ENCODE results near the gene CCL19.

Gene CCL19

GRCh38 chr9:34701769-34702736 is 11.0 kb upstream of the CCL19 start:
- H3K27ac ChIP-seq, result peak overlapping the region in 2 of 11 experiments; percentile 1 to 29; a peak in 1 of 22 replicates
- H4K20me1 ChIP-seq, result no peaks in the 10 kb centered on the region
- no peaks in the 10 kb centered on the region for H3K36me3 ChIP-seq
- H3K4me2 ChIP-seq, result peak overlapping the region; percentile 93 to 100 (median 96)
- peaks cover 0 to 11% (median 8%) of the 10 kb centered on the region in 10 experiments; a peak in 10 of 20 replicates for H3K4me1 ChIP-seq
- H3K27me3 ChIP-seq, result peaks cover 21 to 40% (median 30%) of the 10 kb centered on the region in 11 experiments
- no peak for TF ChIP-seq Cebpa-rat (IDR thresholded peaks at IDR 0.05)
- no peaks in the 10 kb centered on the region for H3K9me3 ChIP-seq (replicated peaks in 1 of 11)
- H3K9ac ChIP-seq, result peak overlapping the region; percentile 44 to 74 (median 65); a peak in 20 of 22 replicates
- H3K4me3 ChIP-seq, result peak overlapping the region; percentile 60 to 78 (median 68)

DNA sequence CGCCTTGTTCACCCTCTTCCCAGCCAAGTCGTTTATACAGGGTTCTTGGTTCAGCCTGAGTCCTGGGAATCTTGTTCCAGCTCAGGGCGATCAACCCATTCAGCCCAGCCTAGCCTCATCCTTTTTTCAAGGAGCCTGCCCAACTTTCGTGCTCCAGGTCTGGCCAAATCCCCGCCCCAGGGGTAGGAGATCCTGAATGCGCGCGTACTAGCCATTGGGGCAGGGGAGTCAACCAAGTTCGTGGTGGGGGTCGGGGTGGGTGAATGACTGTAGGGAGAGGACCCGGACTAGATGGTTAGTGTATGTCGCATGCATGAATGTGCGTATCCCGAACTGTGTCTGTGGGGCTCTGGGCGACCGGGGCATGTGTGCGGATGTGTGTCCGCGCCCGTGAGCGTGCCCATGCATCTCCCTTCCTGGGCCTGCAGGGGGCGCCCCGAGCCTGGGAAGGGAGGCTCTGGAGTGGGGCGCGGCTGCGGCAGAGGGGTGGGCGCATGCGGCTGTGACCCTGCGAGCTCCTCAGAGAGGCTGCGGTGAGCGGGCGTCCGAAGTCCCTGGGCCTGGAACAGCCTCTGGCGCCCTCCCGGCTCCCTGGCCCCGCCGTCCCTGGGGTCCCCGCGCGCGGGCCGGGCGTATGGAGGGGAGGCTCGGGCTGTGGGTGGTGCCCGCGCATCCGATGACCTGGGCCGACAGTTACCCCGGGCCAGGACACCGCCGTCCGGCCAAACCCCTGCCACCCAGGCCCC is 10.1 kb upstream of the CCL19 start:
- peak overlapping the region; percentile 93 to 100 (median 96) for H3K4me2 ChIP-seq

GRCh38 chr9:34694811-34695210 is 3.7 kb upstream of the CCL19 start:
- peaks cover 9 to 24% (median 16%) of the 10 kb centered on the region in 10 experiments; a peak in 19 of 20 replicates for H3K4me1 ChIP-seq
- no peak overlapping the region for H3K4me2 ChIP-seq
- no peak overlapping the region for H3K27ac ChIP-seq
- TF ChIP-seq Cebpa-rat (IDR thresholded peaks at IDR 0.05), result peak in 1 of 11 experiments; percentile 9; a peak in 2 of 22 replicates
- no peak overlapping the region for H3K4me3 ChIP-seq
- no peaks in the 10 kb centered on the region for H3K36me3 ChIP-seq
- H4K20me1 ChIP-seq, result peaks cover 0 to 11% (median 0%) of the 10 kb centered on the region in 11 experiments; a peak in 1 of 22 replicates
- H3K27me3 ChIP-seq, result peaks cover 2 to 12% (median 8%) of the 10 kb centered on the region in 11 experiments; a peak in 20 of 22 replicates
- H3K9me3 ChIP-seq (replicated peaks in 1 of 11), result no peaks in the 10 kb centered on the region
- H3K9ac ChIP-seq, result no peak overlapping the region

More for the DNA sequence above, 10.1 kb upstream of the CCL19 start:
- Histone ChIP-seq H3K4me1 (peaks cover 0 to 11% (median 8%) of the 10 kb centered on the region in 10 experiments; a peak in 10 of 20 replicates), H3K27me3 (peaks cover 21 to 40% (median 30%) of the 10 kb centered on the region in 11 experiments), H4K20me1 (no peaks in the 10 kb centered on the region), H3K27ac (peak overlapping the region in 2 of 11 experiments; percentile 1 to 29; a peak in 1 of 22 replicates), H3K4me3 (peak overlapping the region; percentile 60 to 78 (median 68)), H3K9me3 (replicated peaks in 1 of 11) (no peaks in the 10 kb centered on the region), H3K9ac (peak overlapping the region; percentile 44 to 74 (median 65); a peak in 20 of 22 replicates), H3K36me3 (no peaks in the 10 kb centered on the region)
- no peak for TF ChIP-seq Cebpa-rat (IDR thresholded peaks at IDR 0.05)

DNA sequence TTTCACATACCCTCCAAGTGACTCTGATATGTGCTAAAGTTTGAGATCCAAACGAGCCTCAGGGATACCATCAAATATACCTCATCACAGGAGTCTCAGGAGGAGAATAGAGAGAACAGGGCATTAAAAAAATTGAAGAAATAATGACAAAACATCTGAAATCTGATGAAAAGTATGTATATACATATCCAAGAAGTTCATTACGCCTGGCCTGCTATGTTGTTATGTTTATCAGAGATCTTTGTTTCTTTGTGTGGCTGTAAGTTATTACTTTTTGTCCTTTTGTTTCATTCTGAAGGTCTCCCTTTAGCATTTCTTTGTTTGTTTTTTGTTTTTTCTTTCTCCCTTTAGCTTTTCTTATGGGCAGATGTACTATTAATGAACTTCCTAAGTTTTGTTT is 2.5 kb upstream of the CCL19 start:
- Histone ChIP-seq H4K20me1 (peaks cover 0 to 11% (median 0%) of the 10 kb centered on the region in 11 experiments; a peak in 1 of 22 replicates), H3K27ac (no peak overlapping the region), H3K27me3 (no peaks in the 10 kb centered on the region), H3K36me3 (no peaks in the 10 kb centered on the region), H3K4me2 (no peak overlapping the region), H3K4me1 (peaks cover 9 to 24% (median 16%) of the 10 kb centered on the region in 10 experiments; a peak in 19 of 20 replicates), H3K9ac (no peak overlapping the region), H3K9me3 (replicated peaks in 1 of 11) (no peaks in the 10 kb centered on the region), H3K4me3 (no peak overlapping the region)
- no peak for TF ChIP-seq Cebpa-rat (IDR thresholded peaks at IDR 0.05)

DNA sequence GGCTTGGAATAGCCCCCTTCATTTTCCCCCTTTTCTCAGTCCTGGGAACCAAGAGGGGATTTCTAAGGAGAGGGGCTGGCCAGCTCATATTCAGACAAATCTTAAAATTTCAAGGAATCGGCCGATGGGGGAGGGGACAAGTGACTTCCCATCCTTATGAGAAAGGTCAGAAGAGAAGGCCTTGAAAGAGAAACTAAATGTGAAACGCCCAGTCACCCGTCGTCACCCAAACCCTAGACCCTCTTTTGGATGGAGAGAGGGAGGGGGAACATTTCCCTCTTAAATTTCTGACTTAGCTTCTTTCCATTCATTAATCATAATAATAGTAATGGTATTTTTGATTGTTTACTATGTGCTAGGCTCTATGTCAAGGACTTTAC is 850 bp upstream of the CCL19 start:
- Histone ChIP-seq H3K4me3 (no peak overlapping the region), H3K27me3 (no peaks in the 10 kb centered on the region), H4K20me1 (peaks cover 0 to 13% (median 0%) of the 10 kb centered on the region in 11 experiments; a peak in 1 of 22 replicates), H3K9ac (peak overlapping the region in 1 of 11 experiments; percentile 23; a peak in 2 of 22 replicates), H3K4me1 (peaks cover 9 to 37% (median 25%) of the 10 kb centered on the region in 10 experiments; a peak in 19 of 20 replicates), H3K4me2 (peak overlapping the region; percentile 35 to 85 (median 55); a peak in 18 of 22 replicates), H3K9me3 (replicated peaks in 1 of 11) (no peaks in the 10 kb centered on the region), H3K27ac (peak overlapping the region in 5 of 11 experiments; percentile 28 to 55 (median 40); a peak in 7 of 22 replicates), H3K36me3 (no peaks in the 10 kb centered on the region)
- TF ChIP-seq Cebpa-rat (IDR thresholded peaks at IDR 0.05), result no peak

- H3K4me3 ChIP-seq, result no peak overlapping the region
- H3K27me3 ChIP-seq, result no peaks in the 10 kb centered on the region
- no peak for TF ChIP-seq Cebpa-rat (IDR thresholded peaks at IDR 0.05)
- no peak overlapping the region for H3K9ac ChIP-seq
- no peak overlapping the region for H3K27ac ChIP-seq
- H3K4me1 ChIP-seq, result peaks cover 9 to 46% (median 31%) of the 10 kb centered on the region in 10 experiments; a peak in 19 of 20 replicates
- H4K20me1 ChIP-seq, result peaks cover 0 to 17% (median 0%) of the 10 kb centered on the region in 11 experiments; a peak in 1 of 22 replicates
- no peaks in the 10 kb centered on the region for H3K36me3 ChIP-seq
- no peaks in the 10 kb centered on the region for H3K9me3 ChIP-seq (replicated peaks in 1 of 11)
- H3K4me2 ChIP-seq, result no peak overlapping the region
Measured at GRCh38 chr9:34689512-34689911, 1.6 kb downstream of the CCL19 start.

- H3K4me2 ChIP-seq, result no peak overlapping the region
- TF ChIP-seq Cebpa-rat (IDR thresholded peaks at IDR 0.05), result no peak
Measured at GRCh38 chr9:34689116-34689470, 2.0 kb downstream of the CCL19 start.

DNA sequence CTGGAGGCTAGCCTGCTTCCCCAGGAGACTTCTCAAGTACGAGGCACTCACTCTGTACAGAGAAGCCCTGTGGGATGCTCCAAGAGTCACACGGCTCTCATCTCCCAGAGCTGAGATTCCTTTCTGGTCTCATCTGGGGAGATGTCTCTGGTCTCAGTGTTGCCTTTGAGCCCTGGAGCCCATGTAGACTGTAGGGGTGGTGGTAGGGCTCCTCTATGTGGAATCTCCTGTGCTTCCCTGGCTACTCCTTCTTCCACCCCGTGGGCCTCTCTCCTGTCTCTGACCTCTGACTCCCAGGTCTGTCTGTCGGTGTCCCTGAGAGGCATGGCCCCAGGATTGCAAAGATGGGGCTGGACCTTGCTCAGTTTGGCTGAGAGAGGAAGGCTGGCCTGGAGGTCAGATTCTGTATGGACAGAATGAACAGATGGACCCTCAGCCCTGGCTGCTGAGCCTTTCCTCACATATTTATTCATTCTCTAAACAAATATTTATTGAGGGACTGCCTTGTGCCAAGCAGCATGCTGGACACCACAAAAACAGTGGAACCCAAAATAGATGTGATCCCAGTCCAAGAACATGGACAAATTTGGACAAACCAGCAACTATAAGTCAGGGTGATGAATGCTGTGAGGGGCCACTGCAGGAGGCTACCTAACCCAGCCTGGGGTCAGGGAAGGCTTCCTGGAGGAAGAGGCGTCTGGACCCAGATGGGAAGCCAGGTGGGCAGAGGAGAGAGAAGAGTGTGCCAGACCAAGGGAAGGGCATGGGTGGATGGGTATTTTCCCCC is 2.6 kb downstream of the CCL19 start:
- no peaks in the 10 kb centered on the region for H3K27me3 ChIP-seq
- no peak overlapping the region for H3K9ac ChIP-seq
- H3K27ac ChIP-seq, result no peak overlapping the region
- peaks cover 0 to 17% (median 0%) of the 10 kb centered on the region in 11 experiments; a peak in 1 of 22 replicates for H4K20me1 ChIP-seq
- TF ChIP-seq Cebpa-rat (IDR thresholded peaks at IDR 0.05), result no peak
- peak overlapping the region in 2 of 11 experiments; percentile 59 to 63; a peak in 2 of 22 replicates for H3K4me2 ChIP-seq
- no peaks in the 10 kb centered on the region for H3K9me3 ChIP-seq (replicated peaks in 1 of 11)
- no peak overlapping the region for H3K4me3 ChIP-seq
- H3K36me3 ChIP-seq, result no peaks in the 10 kb centered on the region
- peaks cover 9 to 46% (median 31%) of the 10 kb centered on the region in 10 experiments; a peak in 19 of 20 replicates for H3K4me1 ChIP-seq

More at GRCh38 chr9:34689116-34689470, 2.0 kb downstream of the CCL19 start:
- H3K4me3 ChIP-seq, result no peak overlapping the region
- no peak overlapping the region for H3K9ac ChIP-seq
- H3K27me3 ChIP-seq, result no peaks in the 10 kb centered on the region
- peaks cover 0 to 17% (median 0%) of the 10 kb centered on the region in 11 experiments; a peak in 1 of 22 replicates for H4K20me1 ChIP-seq
- no peaks in the 10 kb centered on the region for H3K9me3 ChIP-seq (replicated peaks in 1 of 11)
- no peak overlapping the region for H3K27ac ChIP-seq
- H3K36me3 ChIP-seq, result no peaks in the 10 kb centered on the region
- peaks cover 9 to 46% (median 31%) of the 10 kb centered on the region in 10 experiments; a peak in 19 of 20 replicates for H3K4me1 ChIP-seq

All from BLaER1 treated with 17β-estradiol and CSF1 and Interleukin-3, amounts not matched to agents 10 nM and 100 nM (cell line).